Right atrium auricular region (tissue), 2 donors: ENCODE measurements around the gene NLK. TPM values are rescaled to one million over a fixed set of nuclear protein-coding genes. Genes with fewer than 3 reads are reported as not detected.
"Not testable (repeated sequence)": the region's sequence is repeated elsewhere in the genome, so short reads cannot be mapped to it uniquely, and the experiment has no call there.

Experiments
- DNase-seq: peaks from one replicate; pipeline ENCODE4 v3.0.0-alpha.2; 2019; ENCODE audit warnings: low spot score
- H3K27ac ChIP-seq, 2 donors: fragments of 200-600 bp; sonication (generic); 1 replicate in 1 of 2; 2 replicates in 1 of 2; pipeline ENCODE4 v1.5.1; 2016 to 2019
- H3K27me3 ChIP-seq, 2 donors: fragments of 200-600 bp; sonication (generic); one replicate each; pipeline versions ENCODE4 v1.5.1 to v1.6.0; 2017 to 2019
- H3K36me3 ChIP-seq: fragments of 200-600 bp; sonication (generic); one replicate; pipeline ENCODE4 v1.5.1; 2016
- H3K4me1 ChIP-seq, 2 donors: fragments of 200-600 bp; sonication (generic); one replicate each; pipeline versions ENCODE4 v1.5.1 to v1.6.0; 2017 to 2019
- H3K4me3 ChIP-seq, 2 donors: fragments of 200-600 bp; sonication (generic); 1 replicate in 1 of 2; 2 replicates in 1 of 2; pipeline ENCODE4 v1.5.1; 2017 to 2019; ENCODE audit warnings: mild to moderate bottlenecking in 1 of 2, moderate library complexity in 1 of 2
- H3K9me3 ChIP-seq, 2 donors: fragments of 200-600 bp; sonication (generic); one replicate each; pipeline ENCODE4 v1.5.1; 2019
- CTCF ChIP-seq, 2 donors: fragments of 200-600 bp; sonication (generic); IDR thresholded peaks; one replicate each; pipeline ENCODE4 v1.5.1; 2019; ENCODE audit warnings: antibody characterized with exemption in 2 of 2
- total RNA-seq, 2 donors: library from RNA; depleted of rRNA; stranded (reverse); fragments of >200 nt; gene quantifications; one replicate each; pipeline ENCODE4 v1.1.0, GENCODE V29; 2016

The NLK gene
- total RNA-seq, 2 donors from 2014 or later = 17.9 to 19.4 TPM

DNA sequence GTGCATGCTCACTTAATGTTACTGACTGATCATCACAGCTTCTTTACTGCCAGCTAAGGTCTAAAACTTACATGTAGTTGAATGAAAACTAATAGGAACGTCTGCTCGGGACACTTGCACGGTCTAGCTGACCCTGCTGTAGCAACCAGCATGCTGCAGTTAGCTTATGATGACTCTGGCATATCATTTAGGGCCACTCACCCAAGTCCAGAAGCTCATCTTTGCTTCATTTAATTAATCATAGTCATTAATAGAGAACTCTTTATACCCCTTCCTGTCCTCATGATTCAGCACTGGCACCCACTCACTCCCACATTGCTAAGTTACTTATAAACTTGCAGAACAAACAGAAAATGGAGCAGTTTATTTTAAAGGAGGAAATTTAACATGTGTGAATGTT, 136.3 kb downstream of the NLK start:
- TF ChIP-seq CTCF (IDR thresholded peaks at IDR 0.05) = no peak
- Histone ChIP-seq H3K4me1 (no peaks in the 10 kb centered on the region), H3K27me3 (no peaks in the 10 kb centered on the region), H3K4me3 (no peak overlapping the region), H3K27ac (no peak overlapping the region), H3K36me3 (peaks cover 10% of the 10 kb centered on the region), H3K9me3 (no peaks in the 10 kb centered on the region)
- DNase-seq = no peak

- Histone ChIP-seq H3K4me3 (no peak overlapping the region), H3K36me3 (peaks cover 7% of the 10 kb centered on the region), H3K27me3 (no peaks in the 10 kb centered on the region), H3K9me3 (no peaks in the 10 kb centered on the region), H3K4me1 (no peaks in the 10 kb centered on the region), H3K27ac (no peak overlapping the region)
- DNase-seq = no peak
- TF ChIP-seq CTCF (IDR thresholded peaks at IDR 0.05) = no peak
Observed at GRCh38 chr17:28180449-28180848, 138.0 kb downstream of the NLK start.

DNA sequence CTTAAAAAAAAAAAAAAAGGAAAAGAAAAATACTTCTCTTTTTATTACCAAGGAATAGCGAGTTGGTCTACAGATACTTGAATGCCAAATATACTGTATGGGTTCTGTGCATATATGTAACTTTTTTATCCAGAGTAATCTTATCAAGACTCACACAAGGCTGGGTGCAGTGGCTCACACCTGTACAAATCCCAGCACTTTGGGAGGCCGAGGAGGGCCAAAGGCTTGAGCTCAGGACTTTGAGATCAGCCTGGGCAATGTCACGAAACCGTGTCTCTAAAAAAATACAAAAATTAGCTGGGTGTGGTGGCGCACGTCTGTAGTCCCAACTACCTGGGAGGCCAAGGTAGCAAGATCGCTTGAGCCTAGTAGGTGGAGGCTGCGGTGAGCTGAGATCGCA, 139.1 kb downstream of the NLK start:
- peaks cover 18% of the 10 kb centered on the region for H3K36me3 ChIP-seq
- H3K27ac ChIP-seq = no peak overlapping the region
- DNase-seq = no peak
- no peak overlapping the region for H3K4me3 ChIP-seq
- no peaks in the 10 kb centered on the region for H3K27me3 ChIP-seq
- no peaks in the 10 kb centered on the region for H3K4me1 ChIP-seq
- H3K9me3 ChIP-seq = no peaks in the 10 kb centered on the region
- TF ChIP-seq CTCF (IDR thresholded peaks at IDR 0.05) = no peak

- peaks cover 18% of the 10 kb centered on the region for H3K36me3 ChIP-seq
- DNase-seq = no peak
- no peak for TF ChIP-seq CTCF (IDR thresholded peaks at IDR 0.05)
- H3K4me1 ChIP-seq = no peaks in the 10 kb centered on the region
- H3K4me3 ChIP-seq = no peak overlapping the region
- no peaks in the 10 kb centered on the region for H3K9me3 ChIP-seq
- no peaks in the 10 kb centered on the region for H3K27me3 ChIP-seq
- no peak overlapping the region for H3K27ac ChIP-seq
Observed at GRCh38 chr17:28182559-28182958, 140.1 kb downstream of the NLK start.

GRCh38 chr17:28185658-28186057, 143.2 kb downstream of the NLK start:
- TF ChIP-seq CTCF (IDR thresholded peaks at IDR 0.05) = no peak
- Histone ChIP-seq H3K27ac (no peak overlapping the region), H3K4me1 (no peaks in the 10 kb centered on the region), H3K36me3 (peaks cover 18% of the 10 kb centered on the region), H3K4me3 (no peak overlapping the region), H3K9me3 (no peaks in the 10 kb centered on the region), H3K27me3 (no peaks in the 10 kb centered on the region)
- no peak for DNase-seq

GRCh38 chr17:28186472-28186871, 144.0 kb downstream of the NLK start:
- H3K4me3 ChIP-seq, H3K9me3 ChIP-seq, H3K27me3 ChIP-seq, H3K27ac ChIP-seq, DNase-seq, H3K4me1 ChIP-seq: not testable (repeated sequence)
- H3K36me3 ChIP-seq = peaks cover 18% of the 10 kb centered on the region
